Activated naive CD8-positive, alpha-beta T cell (primary cell): ENCODE measurements around the gene GLIS1.

Experiments used
- H3K27ac Mint-ChIP-seq: one replicate; pipeline ENCODE4 v1.8.0; 2021; ENCODE audit warnings: mixed read lengths
- H3K27me3 Mint-ChIP-seq: one replicate; pipeline ENCODE4 v1.8.0; 2021; ENCODE audit warnings: mixed read lengths
- H3K36me3 Mint-ChIP-seq: one replicate; pipeline ENCODE4 v1.8.0; 2021; ENCODE audit warnings: mixed read lengths
- H3K4me1 Mint-ChIP-seq: one replicate; pipeline ENCODE4 v1.8.0; 2021; ENCODE audit warnings: low read depth, mixed read lengths
- H3K4me3 Mint-ChIP-seq: one replicate; pipeline ENCODE4 v1.8.0; 2021; ENCODE audit warnings: mild to moderate bottlenecking, mixed read lengths
- H3K9me3 Mint-ChIP-seq: one replicate; pipeline ENCODE4 v1.8.0; 2021; ENCODE audit warnings: low read depth, mixed read lengths

Gene GLIS1

DNA sequence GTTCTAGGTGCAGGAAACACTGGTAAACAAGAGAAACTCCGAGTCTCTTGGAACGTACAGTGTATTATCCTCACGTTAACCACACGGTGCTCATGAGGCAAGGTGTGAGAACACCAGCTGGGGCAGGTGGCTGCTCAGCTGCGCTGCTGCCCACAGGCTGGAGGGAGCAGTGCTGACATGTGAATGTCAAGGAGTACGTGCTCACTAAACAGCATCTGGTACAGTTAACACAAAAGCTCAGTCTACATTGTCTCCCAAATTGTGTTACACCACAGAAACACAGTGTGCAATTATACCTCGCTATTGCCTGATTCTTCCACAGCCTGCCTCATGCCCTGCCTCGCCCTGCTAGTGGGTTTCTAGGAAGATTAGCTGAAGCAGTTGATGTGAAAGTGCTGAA, 138.4 kb downstream of the GLIS1 start:
- no peaks in the 10 kb centered on the region for H3K27me3 Mint-ChIP-seq
- H3K4me1 Mint-ChIP-seq = no peaks in the 10 kb centered on the region
- no peaks in the 10 kb centered on the region for H3K36me3 Mint-ChIP-seq
- H3K27ac Mint-ChIP-seq = no peak overlapping the region
- H3K9me3 Mint-ChIP-seq = no peaks in the 10 kb centered on the region
- no peak overlapping the region for H3K4me3 Mint-ChIP-seq

- Mint-ChIP-seq H3K9me3 (no peaks in the 10 kb centered on the region), H3K4me3 (no peak overlapping the region), H3K4me1 (no peaks in the 10 kb centered on the region), H3K36me3 (no peaks in the 10 kb centered on the region), H3K27ac (no peak overlapping the region), H3K27me3 (no peaks in the 10 kb centered on the region)
Observed at GRCh38 chr1:53600001-53600400, 139.0 kb downstream of the GLIS1 start.

- no peaks in the 10 kb centered on the region for H3K9me3 Mint-ChIP-seq
- H3K27me3 Mint-ChIP-seq = no peaks in the 10 kb centered on the region
- no peak overlapping the region for H3K27ac Mint-ChIP-seq
- H3K4me1 Mint-ChIP-seq = no peaks in the 10 kb centered on the region
- H3K4me3 Mint-ChIP-seq = no peak overlapping the region
- no peaks in the 10 kb centered on the region for H3K36me3 Mint-ChIP-seq
Observed at GRCh38 chr1:53599481-53599880, 139.5 kb downstream of the GLIS1 start.

- Mint-ChIP-seq H3K27me3 (no peaks in the 10 kb centered on the region), H3K27ac (no peak overlapping the region), H3K9me3 (no peaks in the 10 kb centered on the region), H3K4me3 (no peak overlapping the region), H3K36me3 (no peaks in the 10 kb centered on the region), H3K4me1 (no peaks in the 10 kb centered on the region)
Observed at GRCh38 chr1:53598966-53599365, 140.0 kb downstream of the GLIS1 start.

DNA sequence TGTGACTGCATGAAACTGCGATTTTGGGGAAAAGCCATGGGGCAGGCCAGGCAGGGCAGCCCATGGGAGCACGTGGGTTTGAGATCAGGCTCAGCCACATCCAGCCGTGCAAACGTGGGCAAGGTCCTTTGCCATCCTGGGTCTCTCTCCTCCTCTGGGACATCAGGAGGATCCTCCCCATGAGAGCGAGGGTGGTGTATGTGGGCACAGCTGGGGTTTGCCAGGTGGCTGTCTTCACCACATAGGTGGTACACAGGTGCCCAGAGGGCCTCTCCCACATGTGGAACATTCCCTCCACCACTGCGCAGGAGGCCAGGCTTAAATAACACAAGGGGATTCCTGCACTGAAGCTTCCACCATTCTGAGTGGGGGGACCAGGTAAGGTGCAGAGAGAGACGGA, 143.1 kb downstream of the GLIS1 start:
- no peak overlapping the region for H3K4me3 Mint-ChIP-seq
- H3K4me1 Mint-ChIP-seq = no peaks in the 10 kb centered on the region
- H3K27ac Mint-ChIP-seq = no peak overlapping the region
- H3K9me3 Mint-ChIP-seq = no peaks in the 10 kb centered on the region
- no peaks in the 10 kb centered on the region for H3K36me3 Mint-ChIP-seq
- no peaks in the 10 kb centered on the region for H3K27me3 Mint-ChIP-seq

DNA sequence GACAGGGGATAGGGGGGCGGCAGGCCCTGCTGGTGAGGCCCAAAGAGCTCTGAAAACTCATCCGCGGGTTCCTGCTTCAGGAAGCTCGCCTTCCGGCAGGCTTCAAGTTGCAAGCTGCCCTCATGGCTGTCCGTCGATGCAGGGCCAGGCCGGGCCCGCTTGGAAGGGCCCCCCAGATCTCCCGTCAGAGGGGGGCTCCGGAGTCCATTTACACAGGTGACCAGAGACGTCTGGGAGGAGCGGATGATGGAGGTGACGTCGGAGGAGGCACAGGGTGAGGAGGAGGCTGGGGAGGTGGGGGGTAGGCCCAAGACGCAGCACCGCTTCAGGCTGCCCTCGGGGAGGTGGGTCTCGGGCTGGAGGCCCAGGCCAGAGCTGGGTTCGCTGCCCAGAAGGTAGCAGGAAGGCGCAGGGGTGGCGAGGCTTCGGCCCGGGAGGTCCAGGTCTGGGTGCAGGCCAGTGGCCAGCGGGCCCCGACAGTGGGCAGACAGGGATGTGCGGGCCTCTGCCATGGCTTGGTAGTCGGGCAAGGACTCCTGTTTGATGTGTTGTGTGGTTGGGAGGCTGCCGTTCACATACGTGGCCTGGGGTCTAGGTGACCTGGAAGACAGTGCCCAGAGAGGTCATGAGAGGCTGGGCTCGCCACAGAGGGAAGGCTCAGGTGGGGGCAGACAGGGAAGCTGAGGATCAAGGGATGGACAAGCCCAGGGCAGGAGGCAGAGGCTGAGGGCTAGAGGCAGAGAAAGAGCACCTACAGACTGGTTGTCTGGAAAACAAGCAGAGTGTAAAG, 144.4 kb downstream of the GLIS1 start:
- Mint-ChIP-seq H3K9me3 (no peaks in the 10 kb centered on the region), H3K4me3 (no peak overlapping the region), H3K27ac (no peak overlapping the region), H3K36me3 (no peaks in the 10 kb centered on the region), H3K27me3 (no peaks in the 10 kb centered on the region), H3K4me1 (no peaks in the 10 kb centered on the region)

GRCh38 chr1:53593758-53594380, 145.1 kb downstream of the GLIS1 start:
- no peaks in the 10 kb centered on the region for H3K27me3 Mint-ChIP-seq
- H3K27ac Mint-ChIP-seq = no peak overlapping the region
- no peak overlapping the region for H3K4me3 Mint-ChIP-seq
- no peaks in the 10 kb centered on the region for H3K9me3 Mint-ChIP-seq
- no peaks in the 10 kb centered on the region for H3K4me1 Mint-ChIP-seq
- H3K36me3 Mint-ChIP-seq = no peaks in the 10 kb centered on the region

GRCh38 chr1:53592985-53593757, 145.8 kb downstream of the GLIS1 start:
- Mint-ChIP-seq H3K36me3 (no peaks in the 10 kb centered on the region), H3K4me3 (no peak overlapping the region), H3K9me3 (no peaks in the 10 kb centered on the region), H3K27ac (no peak overlapping the region), H3K27me3 (no peaks in the 10 kb centered on the region), H3K4me1 (no peaks in the 10 kb centered on the region)

- no peaks in the 10 kb centered on the region for H3K9me3 Mint-ChIP-seq
- no peaks in the 10 kb centered on the region for H3K36me3 Mint-ChIP-seq
- no peaks in the 10 kb centered on the region for H3K4me1 Mint-ChIP-seq
- no peak overlapping the region for H3K4me3 Mint-ChIP-seq
- H3K27ac Mint-ChIP-seq = no peak overlapping the region
- no peaks in the 10 kb centered on the region for H3K27me3 Mint-ChIP-seq
Observed at GRCh38 chr1:53592521-53592982, 146.4 kb downstream of the GLIS1 start.

GRCh38 chr1:53591924-53592323, 147.0 kb downstream of the GLIS1 start:
- no peaks in the 10 kb centered on the region for H3K4me1 Mint-ChIP-seq

GRCh38 chr1:53590531-53591515, 148.1 kb downstream of the GLIS1 start:
- Mint-ChIP-seq H3K27me3 (no peaks in the 10 kb centered on the region), H3K27ac (no peak overlapping the region), H3K9me3 (no peaks in the 10 kb centered on the region), H3K36me3 (no peaks in the 10 kb centered on the region), H3K4me1 (no peaks in the 10 kb centered on the region), H3K4me3 (no peak overlapping the region)

More at GRCh38 chr1:53591924-53592323, 147.0 kb downstream of the GLIS1 start:
- Mint-ChIP-seq H3K27me3 (no peaks in the 10 kb centered on the region), H3K4me3 (no peak overlapping the region), H3K36me3 (no peaks in the 10 kb centered on the region), H3K27ac (no peak overlapping the region), H3K9me3 (no peaks in the 10 kb centered on the region)

GRCh38 chr1:53590104-53590503, 148.9 kb downstream of the GLIS1 start:
- no peaks in the 10 kb centered on the region for H3K9me3 Mint-ChIP-seq
- no peaks in the 10 kb centered on the region for H3K27me3 Mint-ChIP-seq
- no peaks in the 10 kb centered on the region for H3K36me3 Mint-ChIP-seq
- H3K4me3 Mint-ChIP-seq = no peak overlapping the region
- H3K27ac Mint-ChIP-seq = no peak overlapping the region
- H3K4me1 Mint-ChIP-seq = peaks cover 4% of the 10 kb centered on the region

- Mint-ChIP-seq H3K36me3 (no peaks in the 10 kb centered on the region), H3K27ac (no peak overlapping the region), H3K9me3 (no peaks in the 10 kb centered on the region), H3K4me3 (no peak overlapping the region), H3K27me3 (no peaks in the 10 kb centered on the region), H3K4me1 (peaks cover 12% of the 10 kb centered on the region)
Observed at GRCh38 chr1:53589043-53589887, 149.7 kb downstream of the GLIS1 start.
